ENCODE data around the gene TMEM109.

DNA sequence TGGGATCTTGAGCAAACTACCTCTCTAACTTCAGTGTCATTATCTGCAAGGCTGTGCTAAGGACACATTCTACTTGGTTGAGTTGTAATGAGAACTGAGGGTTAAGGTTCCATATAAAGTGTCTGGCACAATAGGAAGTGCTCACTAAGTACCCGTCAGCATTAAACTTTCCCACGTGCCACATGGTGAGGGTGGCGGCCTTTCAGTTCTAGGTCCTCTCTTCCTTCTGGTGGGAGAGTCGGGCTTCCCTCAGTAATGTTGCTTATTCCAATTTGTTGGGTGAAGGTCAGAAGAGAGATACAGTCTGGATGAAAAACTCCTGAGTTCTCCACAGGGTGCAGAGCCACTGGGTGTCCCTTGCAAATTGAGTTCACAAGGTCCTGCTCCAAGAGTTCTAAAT lies 52.9 kb downstream of the TMEM109 start:
- TF ChIP-seq CTCF (IDR thresholded peaks at IDR 0.05) (no peak), POLR2A (IDR thresholded peaks at IDR 0.05) (no peak)

Measured in thyroid gland (tissue), 4 donors.